Stimulated activated CD4-positive, alpha-beta T cell treated with anti-CD3 and anti-CD28 coated beads, Interleukin-1b, Interleukin-23, amount 100 ng/mL, for 1 hour (primary cell): ENCODE results near the gene CLEC1B.
"Not testable (repeated sequence)": the region's sequence is repeated elsewhere in the genome, so short reads cannot be mapped to it uniquely, and the experiment has no call there.

Source experiments
- DNase-seq, 2 donors: peaks; one replicate each; pipeline ENCODE4 v3.0.0-alpha.2; 2020; ENCODE audit warnings: low read depth in 2 of 2

Gene CLEC1B

DNA sequence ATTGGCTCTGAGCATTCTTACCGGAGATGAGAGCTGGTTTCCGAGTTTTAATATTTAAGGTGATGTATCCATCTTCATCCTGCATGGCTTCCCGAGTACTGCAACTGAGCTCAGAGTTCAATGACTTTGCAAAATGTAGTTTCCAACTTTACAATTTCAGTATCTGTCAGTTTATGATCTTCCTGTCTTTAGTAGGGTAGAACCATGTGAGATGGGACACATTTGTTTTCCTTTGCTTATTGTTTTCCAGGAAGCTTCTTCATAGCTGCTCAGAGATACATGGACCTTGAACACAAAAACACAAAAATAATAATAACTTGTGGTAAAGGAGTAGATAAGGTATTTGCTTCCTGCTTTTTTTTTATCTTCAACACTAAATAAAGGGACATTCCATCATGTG, at the start of gene CLEC1B:
Gene CLEC1B, minus strand, starts transcription at position 106 of the 400 bp plus-strand sequence. Its CDS starts 21 bp downstream, at position 85.
- DNase-seq: no peak

DNA sequence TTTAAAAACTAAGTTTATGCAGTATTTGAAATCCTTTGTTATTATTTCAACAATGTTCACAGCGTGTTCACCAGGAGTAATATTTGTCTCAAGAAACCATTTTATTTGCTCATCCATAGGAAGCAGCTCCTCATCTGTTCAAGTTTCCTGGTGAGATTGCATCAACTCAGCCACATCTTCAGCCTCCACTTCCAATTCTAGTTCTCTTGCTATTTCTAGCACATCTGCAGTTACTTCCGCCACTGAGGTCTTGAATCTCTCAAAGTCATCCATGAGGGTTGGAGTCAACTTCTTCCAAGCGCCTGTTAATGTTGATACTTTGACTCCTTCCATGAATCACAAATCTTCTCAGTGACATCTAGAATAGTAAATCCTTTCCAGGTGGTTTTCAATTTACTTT, 49.6 kb upstream of the CLEC1B start:
- no peak for DNase-seq

DNA sequence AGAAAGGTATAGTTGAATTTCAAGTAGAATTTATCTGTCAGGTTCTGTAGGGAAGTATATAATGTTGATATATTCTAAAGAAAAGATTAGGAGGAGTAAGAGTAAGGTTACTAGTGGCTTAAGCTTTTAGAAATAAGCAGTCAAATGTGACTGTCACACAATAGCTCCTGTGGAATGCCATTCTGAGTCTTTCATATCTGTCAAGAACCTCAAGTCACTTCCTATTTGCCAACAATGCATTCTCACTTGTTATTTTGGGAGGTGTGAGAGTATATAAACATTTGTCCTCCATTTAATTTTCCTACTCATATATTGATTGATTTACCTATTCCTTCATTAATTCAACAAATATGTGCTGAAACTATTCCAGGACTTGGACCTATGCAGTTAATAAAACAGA, 43.2 kb upstream of the CLEC1B start:
- no peak for DNase-seq

DNA sequence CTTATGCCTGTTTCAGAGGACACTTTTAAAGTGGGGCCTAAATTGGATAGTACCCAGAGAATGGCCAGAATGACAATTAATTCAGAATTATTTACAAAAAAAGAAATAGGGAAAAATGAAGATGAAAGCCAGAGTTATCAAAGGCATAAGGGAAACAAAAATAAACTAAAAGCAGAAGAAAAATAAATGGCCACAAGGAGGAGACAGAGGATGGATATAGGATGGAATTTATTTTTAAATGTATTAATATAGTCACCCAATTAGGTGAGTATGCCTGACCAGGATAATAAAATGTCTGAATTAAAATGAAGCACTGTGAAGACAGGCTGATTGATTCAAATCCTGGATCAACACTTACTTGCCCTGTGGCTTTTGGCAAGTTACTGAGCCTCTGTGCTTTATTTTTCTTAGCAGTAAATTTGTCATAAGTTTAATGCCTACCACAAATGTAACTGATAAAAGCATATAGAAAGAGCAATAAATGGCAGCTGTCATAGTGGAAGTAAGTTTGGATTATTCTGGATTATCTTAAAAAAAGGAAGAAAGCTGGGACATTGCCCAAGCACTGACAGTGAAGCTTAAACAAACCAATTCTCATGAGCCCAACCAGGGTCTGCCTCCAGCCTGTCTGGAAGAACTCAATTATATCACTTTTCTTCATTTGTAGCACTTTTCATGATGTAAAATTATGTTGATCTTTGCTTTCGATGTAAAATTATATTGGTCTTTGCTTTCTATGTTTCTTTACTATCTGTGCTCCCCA, 35.0 kb upstream of the CLEC1B start:
- DNase-seq: no peak

DNA sequence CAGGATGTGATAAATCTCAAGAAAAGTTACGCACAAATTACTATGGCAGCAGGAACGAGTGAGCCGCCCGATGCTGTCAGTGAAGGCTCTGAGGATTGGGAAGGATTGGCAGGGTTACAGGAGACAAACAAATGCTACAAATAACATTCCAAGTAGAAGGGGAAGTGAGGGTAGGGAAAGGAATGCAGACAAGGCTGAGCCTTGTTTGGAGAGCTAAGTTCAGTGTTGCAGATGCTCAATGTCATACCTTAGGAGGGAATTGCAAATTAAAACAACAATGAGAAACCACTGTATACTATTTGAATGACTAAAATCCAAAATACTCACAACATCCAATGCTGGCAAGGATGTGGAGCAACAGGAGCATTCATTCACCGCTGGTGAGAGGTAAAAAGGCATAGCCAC, 32.9 kb upstream of the CLEC1B start:
- no peak for DNase-seq

DNA sequence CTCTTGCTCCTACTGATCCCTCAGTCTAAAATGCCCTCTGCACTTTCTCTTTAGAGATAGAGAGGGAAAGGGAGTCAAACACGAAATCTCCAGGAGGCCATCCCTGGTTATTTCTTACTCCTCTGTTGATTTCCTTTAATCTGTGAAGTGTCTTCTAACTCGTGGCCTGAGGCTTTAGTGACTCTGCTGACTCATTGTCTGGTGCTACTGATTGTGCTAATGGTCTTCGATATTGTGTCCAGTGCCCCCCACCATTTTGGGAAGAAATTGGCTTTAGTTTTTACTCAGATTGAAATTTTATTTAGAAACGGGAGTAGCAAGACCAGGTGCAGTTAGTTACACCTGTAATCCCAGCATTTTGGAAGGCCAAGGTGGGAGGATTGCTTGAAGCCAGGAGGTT, 32.4 kb upstream of the CLEC1B start:
- no peak for DNase-seq

DNA sequence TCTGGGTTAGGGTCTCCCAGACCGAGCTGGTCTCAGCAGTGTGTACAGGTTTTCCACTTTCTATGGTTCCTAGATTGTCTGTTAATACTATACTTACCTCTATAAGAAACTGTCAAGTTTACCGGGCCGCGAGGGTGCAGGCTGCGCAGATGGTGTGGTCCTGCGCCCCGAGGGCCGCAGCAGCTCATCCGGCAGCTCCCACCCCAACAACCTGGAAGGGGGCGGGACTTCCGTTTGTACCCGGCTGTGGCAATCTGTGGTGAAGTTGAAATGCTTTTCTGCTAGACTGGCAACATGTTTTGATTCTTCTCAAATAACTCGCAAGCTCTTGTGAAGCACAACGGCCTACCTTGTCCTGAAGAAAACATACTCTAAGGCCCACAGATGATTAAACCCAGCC, 31.5 kb upstream of the CLEC1B start, which contains the start of gene CLEC9A:
Gene CLEC9A, plus strand, starts transcription at position 237 of the 400 bp plus-strand sequence. CDS start 22,006 bp downstream, outside the sequence.
- no peak for DNase-seq

DNA sequence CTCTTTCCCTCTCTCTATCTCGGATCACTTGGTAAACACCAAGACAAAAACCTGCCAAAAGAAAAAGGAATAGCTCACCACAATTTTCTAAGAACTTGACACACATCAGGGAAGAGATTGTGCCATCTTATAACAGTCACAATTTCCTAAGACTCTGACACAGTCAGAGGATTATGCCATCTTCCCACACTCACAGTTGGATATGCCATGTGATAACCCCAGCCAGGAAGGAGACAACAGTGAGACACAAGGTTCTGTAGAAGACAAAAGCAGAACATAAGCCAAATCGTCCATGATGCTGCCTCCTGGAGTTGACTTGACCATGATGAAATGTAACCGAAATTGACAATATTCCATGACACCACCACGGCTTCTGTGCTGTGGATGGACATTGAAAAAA, 28.8 kb upstream of the CLEC1B start:
- no peak for DNase-seq

DNA sequence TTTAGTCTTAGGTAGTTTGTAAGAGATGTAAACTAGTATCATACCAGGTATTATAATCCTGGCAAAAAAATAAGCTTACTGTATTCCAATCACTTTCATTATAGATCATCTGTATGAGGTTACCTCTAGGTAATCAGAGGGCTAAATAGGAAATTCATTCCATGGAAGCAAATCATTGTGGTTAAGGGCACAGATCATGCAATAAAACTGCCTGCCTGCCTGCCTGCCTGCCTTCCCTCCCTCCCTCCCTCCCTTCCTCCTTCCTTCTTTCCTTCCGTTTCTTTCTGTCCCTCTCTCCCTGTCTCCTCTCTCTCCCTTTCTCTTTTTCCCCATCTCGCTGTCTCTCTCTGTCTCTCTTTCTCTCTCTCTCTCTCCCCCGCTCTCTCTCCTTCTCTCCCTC, 28.4 kb upstream of the CLEC1B start:
- no peak for DNase-seq

DNA sequence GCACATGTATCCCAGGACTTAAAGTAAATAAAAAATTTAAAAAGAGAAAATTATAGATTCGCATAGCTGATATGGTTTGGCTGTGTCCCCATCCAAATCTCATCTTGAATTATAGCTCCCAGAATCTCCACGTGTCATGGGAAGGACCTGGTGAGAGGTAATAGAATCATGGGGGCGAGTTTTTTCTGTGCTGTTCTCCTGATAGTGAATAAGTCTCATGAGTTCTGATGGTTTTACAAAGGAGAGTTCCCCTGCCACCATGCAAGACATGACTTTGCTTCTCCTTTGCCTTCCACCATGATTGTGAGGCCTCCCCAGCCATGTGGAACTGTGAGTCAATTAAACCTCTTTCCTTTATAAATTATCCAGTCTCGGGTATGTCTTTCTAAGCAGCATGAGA, 27.7 kb upstream of the CLEC1B start:
- not testable (repeated sequence) for DNase-seq

DNA sequence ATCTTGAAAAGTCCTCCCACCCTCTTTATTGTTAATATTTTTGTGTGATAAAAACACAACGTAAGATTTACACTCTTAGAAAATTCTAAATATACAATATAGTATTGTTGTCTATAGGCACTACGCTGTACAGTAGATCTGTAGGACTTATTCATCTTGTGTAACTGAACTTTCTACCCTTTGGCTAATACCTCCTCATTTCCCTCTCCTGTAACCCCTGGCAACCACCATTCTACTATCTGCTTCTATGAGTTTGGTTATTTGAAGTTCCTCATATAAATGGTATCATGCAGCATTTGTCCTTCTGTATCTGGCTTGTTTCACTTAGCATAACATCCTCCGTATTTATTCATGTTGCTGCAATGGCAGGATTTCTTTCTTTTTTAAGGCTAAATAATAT, 26.3 kb upstream of the CLEC1B start:
- DNase-seq: no peak

DNA sequence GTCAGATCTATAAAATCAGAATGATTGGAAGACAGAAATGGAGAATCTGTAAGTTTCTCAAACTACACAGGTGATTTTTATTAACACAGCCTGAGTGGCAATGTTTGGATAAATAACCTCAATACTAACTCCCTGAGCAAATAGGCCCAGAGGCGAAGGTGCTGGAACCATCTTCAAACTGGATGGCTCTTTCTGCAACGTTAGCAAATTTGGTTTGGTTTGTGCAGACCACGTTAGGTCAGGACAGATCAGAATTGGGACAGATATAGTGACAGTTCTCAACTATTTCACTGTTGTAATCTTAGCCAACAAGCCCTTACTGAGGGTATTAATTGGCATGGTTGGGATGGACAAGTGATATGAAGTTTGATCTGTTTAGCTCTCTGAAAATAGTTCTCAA, 22.4 kb upstream of the CLEC1B start:
- no peak for DNase-seq

DNA sequence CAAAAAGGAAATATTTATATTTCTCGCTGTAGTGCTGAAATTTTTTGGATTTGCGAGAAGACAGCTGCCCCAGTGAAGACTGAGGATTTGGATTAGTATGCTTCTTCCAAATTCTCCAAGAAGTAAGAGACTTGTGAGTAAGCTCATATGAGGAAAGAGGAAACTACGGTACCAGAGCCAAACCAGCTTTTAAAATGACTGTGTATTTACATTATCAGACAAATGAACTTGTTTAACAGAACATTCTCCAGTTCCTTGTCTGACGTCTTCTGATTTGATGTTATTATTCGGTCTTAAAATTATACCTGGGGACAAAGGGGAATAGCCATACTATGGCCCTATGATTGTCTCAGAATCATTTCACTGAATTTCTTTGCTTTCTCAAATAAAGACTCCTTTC, 19.5 kb upstream of the CLEC1B start:
- DNase-seq: no peak

DNA sequence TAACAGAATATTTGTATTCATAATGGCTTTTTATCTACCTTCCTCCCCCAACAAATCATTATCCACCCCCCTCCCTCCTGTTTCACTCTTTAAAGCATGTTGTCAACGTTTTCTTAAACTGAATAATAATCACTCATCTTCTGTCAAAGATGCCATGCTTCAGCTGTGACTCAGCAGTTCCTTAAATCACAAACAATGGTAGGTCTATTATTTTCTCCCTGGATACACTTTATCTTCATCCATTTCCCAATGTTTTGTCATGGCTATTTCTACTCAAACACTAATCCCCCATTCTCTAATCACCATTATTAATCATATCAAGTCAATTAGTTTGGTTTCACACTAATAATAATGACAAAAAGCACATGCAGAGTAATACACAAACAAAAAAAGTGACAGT, 18.0 kb upstream of the CLEC1B start:
- DNase-seq: no peak

DNA sequence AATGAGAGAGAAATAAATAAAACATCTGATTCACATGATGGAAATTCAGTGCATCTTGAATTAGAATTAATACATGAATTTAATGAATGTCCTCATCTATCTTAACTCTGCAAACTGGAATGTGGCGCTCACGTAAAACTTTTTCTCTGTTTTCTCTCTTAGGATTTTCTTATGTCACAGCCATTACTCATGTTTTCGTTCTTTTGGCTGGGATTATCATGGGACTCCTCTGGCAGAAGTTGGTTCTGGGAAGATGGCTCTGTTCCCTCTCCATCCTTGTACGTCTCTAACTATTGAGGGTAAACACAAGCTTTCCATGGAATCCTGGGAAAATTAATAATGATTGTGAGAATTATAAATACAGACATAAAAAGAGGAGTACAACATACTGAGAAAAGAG, 16.5 kb upstream of the CLEC1B start:
- DNase-seq: no peak

DNA sequence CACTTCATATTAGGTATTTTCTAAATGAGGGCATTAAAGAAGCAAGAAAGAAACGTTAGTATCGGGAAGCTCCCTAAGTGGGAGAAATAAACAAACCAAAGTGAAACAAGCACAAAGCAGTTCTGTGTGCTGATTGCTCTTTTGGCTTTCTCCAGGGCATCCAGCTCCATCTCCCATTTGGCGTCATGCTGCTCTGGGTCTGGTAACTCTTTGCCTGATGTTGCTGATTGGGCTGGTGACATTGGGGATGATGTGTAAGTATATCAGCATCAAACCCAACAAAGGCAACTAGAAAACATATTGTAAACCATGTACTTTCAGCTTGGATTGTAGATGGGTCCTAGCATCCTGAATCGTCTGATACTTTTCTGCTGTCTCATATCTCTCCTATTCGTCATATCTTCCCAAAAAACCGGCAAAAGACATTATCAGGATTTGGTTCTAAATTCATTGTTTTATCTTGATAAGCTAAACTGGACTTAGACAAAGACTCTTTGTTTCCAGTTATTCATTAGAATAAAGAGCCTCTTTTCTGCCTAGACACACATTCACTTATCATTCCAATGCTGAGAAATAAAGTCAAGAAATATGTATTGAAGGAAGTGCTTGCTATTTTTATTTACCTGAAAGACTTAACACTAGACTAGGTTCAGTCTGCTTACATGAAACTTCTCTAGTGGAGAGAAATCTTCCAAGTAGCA, 13.9 kb upstream of the CLEC1B start:
- no peak for DNase-seq

DNA sequence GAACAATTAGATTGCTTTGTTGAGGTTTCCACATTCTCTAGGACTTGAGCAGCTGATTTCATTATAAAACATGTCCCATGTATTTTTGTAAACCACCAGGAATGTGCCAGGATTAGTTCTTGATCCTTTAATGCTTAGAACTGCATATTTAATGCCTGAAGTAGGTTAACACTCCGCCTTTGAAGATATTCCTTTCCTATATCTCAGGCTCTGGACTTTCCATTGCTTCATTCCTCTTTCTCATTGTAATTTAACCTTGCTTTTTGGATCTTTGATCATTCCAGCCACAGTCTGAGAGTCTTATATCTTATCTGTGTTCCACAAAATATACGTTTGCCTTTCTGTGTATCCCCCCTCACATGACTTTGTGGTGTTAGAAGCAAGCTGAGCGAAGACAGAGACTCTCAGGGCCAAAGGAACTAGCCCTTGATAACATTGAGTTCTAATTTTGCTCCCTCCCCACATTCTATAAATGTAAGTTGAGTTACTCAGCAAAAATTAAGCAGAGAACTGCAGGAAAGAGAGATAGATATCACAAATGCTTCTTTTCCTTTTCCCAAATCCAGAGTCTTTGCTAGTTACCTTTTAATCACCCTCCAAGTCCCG, 2.4 kb upstream of the CLEC1B start:
- DNase-seq: no peak

DNA sequence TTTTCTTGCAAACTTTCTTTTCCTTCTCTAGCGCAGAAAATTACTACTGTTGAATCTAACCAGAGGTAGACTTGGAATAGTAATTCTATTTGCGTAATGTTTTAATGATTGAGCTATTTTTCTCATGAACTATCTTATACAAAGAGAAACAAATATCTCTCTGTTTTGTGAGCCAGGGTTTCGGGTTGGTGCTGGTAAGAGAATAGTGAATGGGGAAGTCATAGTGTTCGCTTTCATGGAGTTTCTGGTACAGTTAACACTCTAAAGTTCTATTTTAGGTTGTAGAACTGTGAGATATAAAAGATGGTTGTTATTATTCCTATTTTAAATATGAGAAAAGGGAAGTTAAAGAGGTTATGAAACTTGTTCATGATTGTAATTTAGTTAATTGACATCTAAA, 6.6 kb downstream of the CLEC1B start:
- DNase-seq: no peak

DNA sequence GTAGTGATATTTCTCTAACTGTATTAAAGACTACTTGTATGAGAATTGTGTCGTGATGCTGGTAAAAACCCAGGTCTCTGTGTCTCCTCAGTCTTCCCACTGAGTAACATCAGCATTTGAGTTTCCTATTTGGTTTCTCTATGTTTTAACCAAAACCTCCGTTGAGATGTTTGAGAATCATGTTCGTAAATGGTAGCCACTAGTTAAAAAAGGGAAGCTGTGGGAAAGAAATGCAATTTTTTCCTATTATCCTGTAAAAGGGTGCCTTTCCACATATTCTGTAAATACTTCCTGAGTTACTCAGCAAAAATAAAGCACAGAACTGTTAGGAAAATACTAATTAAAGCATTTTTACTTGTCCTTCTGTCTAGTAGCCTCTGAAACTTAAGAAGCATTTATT, 7.0 kb downstream of the CLEC1B start:
- no peak for DNase-seq

DNA sequence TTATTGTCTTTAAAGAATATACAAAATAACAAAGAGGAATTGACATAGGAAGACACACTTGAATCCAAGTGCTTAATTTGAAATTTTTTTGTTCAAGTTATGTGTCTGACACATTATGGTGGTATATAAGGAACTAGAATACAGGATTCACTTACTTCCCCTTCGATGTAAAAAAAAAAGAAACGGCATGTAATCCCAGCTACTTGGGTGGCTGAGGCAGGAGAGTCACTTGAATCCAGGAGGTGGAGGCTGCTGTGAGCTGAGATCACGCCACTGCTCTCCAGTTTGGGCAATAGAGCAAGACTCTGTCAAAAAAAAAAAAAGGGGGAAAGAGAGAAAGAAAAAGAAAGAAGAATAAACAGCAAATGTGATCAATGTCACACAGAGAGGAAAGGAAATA, 18.8 kb downstream of the CLEC1B start:
- DNase-seq: no peak

DNA sequence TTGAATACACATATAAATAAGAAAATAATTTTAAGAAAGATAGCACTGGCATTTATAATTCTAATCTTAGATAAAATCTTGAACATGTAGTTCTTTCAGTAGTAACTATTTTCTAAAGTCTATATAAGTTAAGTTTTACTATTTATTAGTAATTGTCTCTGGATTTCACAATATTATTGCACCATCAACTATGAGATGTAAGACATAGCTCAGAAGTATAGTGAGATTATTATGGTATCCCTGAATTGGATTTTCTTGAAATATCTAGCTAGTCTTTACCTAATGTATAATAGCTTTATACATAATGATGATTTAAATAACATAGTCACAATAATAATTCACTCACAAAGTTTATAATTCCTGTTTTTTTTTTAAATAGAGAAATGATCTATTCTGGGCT, 21.0 kb downstream of the CLEC1B start:
- no peak for DNase-seq

DNA sequence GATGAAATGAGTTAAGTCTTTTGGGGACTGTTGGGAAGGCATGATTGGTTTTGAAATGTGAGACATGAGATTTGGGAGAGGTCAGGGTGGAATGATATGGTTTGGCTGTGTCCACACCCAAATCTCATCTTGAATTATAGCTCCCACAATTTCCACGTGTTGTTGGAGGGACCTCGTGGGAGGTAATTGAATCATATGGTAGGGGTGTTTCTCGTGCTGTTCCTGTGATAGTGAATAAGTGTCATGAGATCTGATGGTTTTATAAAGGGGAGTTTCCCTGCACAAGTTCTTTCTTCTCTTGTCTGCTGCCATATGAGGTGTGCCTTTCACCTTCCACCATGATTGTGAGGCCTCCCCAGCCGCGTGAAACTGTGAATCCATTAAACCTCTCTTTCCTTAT, 22.3 kb downstream of the CLEC1B start:
- DNase-seq: not testable (repeated sequence)

DNA sequence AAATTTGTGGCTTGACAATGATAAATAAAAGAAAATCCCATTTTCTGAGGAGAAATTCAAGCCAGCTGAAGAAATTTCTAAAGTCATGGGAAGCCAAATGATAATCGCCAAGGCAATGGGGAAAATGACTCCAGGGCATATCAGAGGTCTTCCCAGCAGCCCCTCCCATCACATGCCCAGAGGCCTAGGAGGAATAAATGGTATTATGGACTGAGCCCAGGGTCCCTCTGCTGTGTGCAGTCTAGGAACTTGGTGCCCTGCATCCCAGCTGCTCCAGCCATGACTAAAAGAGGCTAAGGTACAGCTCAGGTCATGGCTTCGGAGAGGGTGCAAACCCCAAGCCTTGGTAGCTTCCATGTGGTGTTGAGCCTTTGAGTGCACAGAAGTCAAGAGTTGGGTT, 23.3 kb downstream of the CLEC1B start:
- no peak for DNase-seq
